Measurements from ENCODE around the gene KIAA1217. TPM values are rescaled to one million over a fixed set of nuclear protein-coding genes. Genes with fewer than 3 reads are reported as not detected.

Gene KIAA1217
- total RNA-seq, 1 donor from 2014 or later = 13.0 TPM

DNA sequence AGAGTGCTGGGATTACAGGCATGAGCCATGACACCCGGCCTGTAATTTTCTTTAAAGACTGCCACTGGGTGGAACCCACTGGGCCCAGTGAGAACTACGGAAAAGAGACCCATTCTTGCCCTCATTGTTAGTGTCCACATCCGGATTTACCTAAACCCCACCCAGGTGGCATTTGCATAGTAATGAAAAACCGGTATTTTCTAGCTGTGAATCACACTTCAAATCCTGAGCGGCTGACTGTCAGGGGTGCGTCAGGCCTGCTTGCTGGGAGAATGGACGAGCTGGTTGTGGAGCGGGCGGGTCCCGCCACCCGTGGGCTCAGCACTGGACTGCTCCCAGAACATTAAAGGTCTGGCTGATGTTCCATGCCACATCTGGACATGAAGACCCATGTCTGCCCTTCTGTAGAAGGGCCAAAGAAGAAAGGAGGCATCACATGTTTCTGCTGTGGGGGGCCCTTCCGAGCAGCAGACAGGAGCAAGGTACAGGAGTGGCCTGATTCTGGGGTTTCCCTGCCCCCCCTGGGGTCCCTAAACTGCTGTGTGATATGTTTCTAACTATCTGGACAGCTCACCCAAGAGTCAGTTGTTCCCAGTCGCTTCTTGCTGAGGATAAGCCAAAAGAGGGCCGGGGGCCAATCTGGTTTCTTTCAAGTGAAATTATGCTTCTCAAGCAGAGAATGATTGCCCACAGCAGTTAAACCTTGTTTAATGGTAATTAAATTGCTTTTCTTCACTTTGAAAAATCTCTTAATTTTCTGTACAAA is 46.4 kb downstream of the KIAA1217 start:
- no peaks in the 10 kb centered on the region for H3K36me3 ChIP-seq
- no peak overlapping the region for H3K4me3 ChIP-seq
- H3K27ac ChIP-seq = no peak overlapping the region
- TF ChIP-seq, protein P1, sequence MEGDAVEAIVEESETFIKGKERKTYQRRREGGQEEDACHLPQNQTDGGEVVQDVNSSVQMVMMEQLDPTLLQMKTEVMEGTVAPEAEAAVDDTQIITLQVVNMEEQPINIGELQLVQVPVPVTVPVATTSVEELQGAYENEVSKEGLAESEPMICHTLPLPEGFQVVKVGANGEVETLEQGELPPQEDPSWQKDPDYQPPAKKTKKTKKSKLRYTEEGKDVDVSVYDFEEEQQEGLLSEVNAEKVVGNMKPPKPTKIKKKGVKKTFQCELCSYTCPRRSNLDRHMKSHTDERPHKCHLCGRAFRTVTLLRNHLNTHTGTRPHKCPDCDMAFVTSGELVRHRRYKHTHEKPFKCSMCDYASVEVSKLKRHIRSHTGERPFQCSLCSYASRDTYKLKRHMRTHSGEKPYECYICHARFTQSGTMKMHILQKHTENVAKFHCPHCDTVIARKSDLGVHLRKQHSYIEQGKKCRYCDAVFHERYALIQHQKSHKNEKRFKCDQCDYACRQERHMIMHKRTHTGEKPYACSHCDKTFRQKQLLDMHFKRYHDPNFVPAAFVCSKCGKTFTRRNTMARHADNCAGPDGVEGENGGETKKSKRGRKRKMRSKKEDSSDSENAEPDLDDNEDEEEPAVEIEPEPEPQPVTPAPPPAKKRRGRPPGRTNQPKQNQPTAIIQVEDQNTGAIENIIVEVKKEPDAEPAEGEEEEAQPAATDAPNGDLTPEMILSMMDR (IDR thresholded peaks at IDR 0.05) = no peak
- H3K4me1 ChIP-seq = peaks cover 0 to 4% of the 10 kb centered on the region in 2 donors
- intact Hi-C loops (cut with DNase I) = no loop called here
- DNase-seq (ENCODE audit: low spot score in 2 of 2) = no peak
- H3K27me3 ChIP-seq = no peaks in the 10 kb centered on the region
- H3K9me3 ChIP-seq = no peaks in the 10 kb centered on the region

DNA sequence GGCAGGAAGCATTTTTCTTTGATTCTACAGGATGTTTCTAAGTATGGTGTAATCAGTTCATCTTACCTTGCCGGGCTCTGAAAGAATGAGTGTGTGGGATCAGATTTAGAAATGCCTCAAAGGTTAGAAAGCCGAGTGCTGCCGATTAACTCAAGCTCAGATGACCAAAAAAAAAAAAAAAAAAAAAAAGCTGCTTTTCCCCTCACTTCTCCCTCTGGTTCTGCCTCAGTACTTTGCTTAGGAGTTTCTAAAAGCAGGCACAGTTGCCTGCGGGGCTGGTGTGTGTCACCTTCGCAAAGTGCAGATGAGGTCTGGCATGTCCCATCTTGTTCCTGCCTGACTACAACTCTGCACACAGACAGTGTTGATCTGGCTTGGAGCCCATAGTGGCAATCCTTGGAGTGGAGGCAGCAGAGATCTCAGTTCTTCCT is 47.0 kb downstream of the KIAA1217 start:
- H3K36me3 ChIP-seq = no peaks in the 10 kb centered on the region
- no peaks in the 10 kb centered on the region for H3K9me3 ChIP-seq
- intact Hi-C loops (cut with DNase I) = no loop called here
- H3K27me3 ChIP-seq = no peaks in the 10 kb centered on the region
- no peak overlapping the region for H3K4me3 ChIP-seq
- DNase-seq (ENCODE audit: low spot score in 2 of 2) = no peak
- H3K27ac ChIP-seq = no peak overlapping the region
- TF ChIP-seq, protein P1 (IDR thresholded peaks at IDR 0.05) = no peak
- peaks cover 0 to 4% of the 10 kb centered on the region in 2 donors for H3K4me1 ChIP-seq

- Histone ChIP-seq H3K4me3 (no peak overlapping the region), H3K36me3 (no peaks in the 10 kb centered on the region), H3K27ac (no peak overlapping the region), H3K27me3 (no peaks in the 10 kb centered on the region), H3K4me1 (peaks cover 0 to 4% of the 10 kb centered on the region in 2 donors), H3K9me3 (no peaks in the 10 kb centered on the region)
- no peak for DNase-seq (ENCODE audit: low spot score in 2 of 2)
- intact Hi-C loops (cut with DNase I) = no loop called here
- TF ChIP-seq, protein P1 (IDR thresholded peaks at IDR 0.05) = no peak
Measured at GRCh38 chr10:24256619-24257107, 47.7 kb downstream of the KIAA1217 start.

DNA sequence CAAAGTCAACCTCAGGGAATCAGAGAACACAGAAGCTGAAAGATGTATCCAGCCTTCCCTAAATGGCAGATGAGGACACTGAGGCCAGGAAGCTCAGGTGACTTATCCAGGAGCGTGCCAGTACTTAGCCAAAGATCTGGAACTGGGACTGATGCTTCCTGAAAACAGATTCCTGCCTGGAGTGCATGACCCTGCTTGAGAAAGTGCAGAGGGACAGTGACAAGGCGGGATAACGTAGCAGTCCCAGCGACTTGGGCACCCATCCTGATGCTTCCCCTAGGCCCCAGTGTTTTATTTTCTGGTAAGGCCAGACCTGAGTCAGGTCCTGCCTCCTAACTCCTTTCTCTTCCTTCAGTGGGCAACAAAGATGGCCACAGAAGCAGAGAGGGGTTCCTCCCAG is 48.6 kb downstream of the KIAA1217 start:
- TF ChIP-seq, protein P1 (IDR thresholded peaks at IDR 0.05) = no peak
- intact Hi-C loops (cut with DNase I) = no loop called here
- Histone ChIP-seq H3K4me3 (no peak overlapping the region), H3K27me3 (no peaks in the 10 kb centered on the region), H3K36me3 (no peaks in the 10 kb centered on the region), H3K4me1 (peaks cover 0 to 4% of the 10 kb centered on the region in 2 donors), H3K9me3 (no peaks in the 10 kb centered on the region), H3K27ac (no peak overlapping the region)
- DNase-seq (ENCODE audit: low spot score in 2 of 2) = no peak

DNA sequence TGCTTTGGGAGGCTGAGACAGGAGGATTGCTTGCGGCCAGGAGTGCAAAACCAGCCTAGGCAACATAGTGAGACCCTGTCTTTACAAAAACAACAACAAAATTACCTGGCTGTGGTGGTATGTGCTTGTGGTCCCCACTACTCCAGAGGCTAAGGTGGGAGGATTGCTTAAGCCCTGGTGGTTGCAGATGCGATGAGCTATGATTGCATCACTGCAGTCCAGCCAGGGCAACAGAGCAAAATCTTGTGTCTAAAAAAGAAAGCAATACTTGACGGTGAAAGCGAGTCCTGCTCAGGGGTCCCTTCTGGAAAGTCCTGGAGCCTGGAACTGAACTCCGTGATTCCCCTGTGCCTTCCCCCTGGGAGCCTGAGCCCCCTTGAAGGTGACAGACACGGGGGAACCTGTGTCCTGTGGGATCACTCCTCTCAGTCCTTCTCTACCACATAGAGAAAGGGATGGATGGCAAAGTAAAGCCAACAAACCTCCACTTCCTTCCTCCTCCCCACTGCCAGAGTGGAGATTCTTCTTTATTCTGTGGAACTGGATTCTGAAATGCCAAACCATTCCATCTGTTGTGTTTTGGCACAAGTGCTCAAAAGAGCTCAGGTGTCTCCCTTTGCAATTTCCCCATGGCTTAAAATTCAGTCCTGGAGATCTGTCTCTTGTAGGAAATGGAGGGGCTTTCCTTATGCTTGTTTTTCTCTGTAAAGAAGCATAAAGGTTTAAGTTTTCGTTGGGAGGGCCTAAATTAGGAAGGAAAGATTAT is 50.6 kb downstream of the KIAA1217 start:
- Histone ChIP-seq H3K27ac (no peak overlapping the region), H3K4me1 (peaks cover 0 to 4% of the 10 kb centered on the region in 2 donors), H3K27me3 (no peaks in the 10 kb centered on the region), H3K4me3 (no peak overlapping the region), H3K9me3 (no peaks in the 10 kb centered on the region), H3K36me3 (no peaks in the 10 kb centered on the region)
- TF ChIP-seq, protein P1 (IDR thresholded peaks at IDR 0.05) = no peak
- no peak for DNase-seq (ENCODE audit: low spot score in 2 of 2)
- intact Hi-C loops (cut with DNase I) = no loop called here
